Ascending aorta (tissue), 2 donors: ENCODE data around the gene COMMD8. TPM values are rescaled to one million over a fixed set of nuclear protein-coding genes. Genes with fewer than 3 reads are reported as not detected.

Source experiments
- DNase-seq, 2 donors: peaks; one replicate each; pipeline ENCODE4 v3.0.0-alpha.2; 2019; ENCODE audit warnings: low spot score in 2 of 2
- H3K27ac ChIP-seq, 2 donors: fragments of 200-600 bp; sonication (generic); one replicate each; pipeline ENCODE4 v1.5.1; 2016 to 2017; ENCODE audit warnings: mild to moderate bottlenecking in 1 of 2
- H3K27me3 ChIP-seq: fragments of 200-600 bp; sonication (generic); one replicate; pipeline ENCODE4 v1.5.1; 2017
- H3K36me3 ChIP-seq, 2 donors: fragments of 200-600 bp; sonication (generic); one replicate each; pipeline ENCODE4 v1.5.1; 2016
- H3K4me1 ChIP-seq, 2 donors: fragments of 200-600 bp; sonication (generic); one replicate each; pipeline ENCODE4 v1.5.1; 2016 to 2017; ENCODE audit warnings: mild to moderate bottlenecking in 1 of 2
- H3K4me3 ChIP-seq, 2 donors: fragments of 200-600 bp; sonication (generic); one replicate each; pipeline ENCODE4 v1.5.1; 2016 to 2017; ENCODE audit warnings: mild to moderate bottlenecking in 1 of 2
- H3K9me3 ChIP-seq, 2 donors: fragments of 200-600 bp; sonication (generic); one replicate each; pipeline ENCODE4 v1.5.1; 2016
- intact Hi-C: fragments of 100-400 bp; cut with DNase I; formaldehyde crosslinking; loops from one replicate; pipeline ENCODE4 v1.15.1; 2023
- total RNA-seq: library from RNA; depleted of rRNA; stranded (reverse); fragments of >200 nt; gene quantifications from one replicate; pipeline ENCODE4 v1.1.0, GENCODE V29; 2016
- TF ChIP-seq, protein P1 (sequence below), 3 experiments: fragments of 200-600 bp in 2 of 3; fragments of 450-650 bp in 1 of 3; sonication (generic) in 2 of 3; IDR thresholded peaks; one replicate each; pipeline ENCODE4 v1.5.1; 2016 to 2019; ENCODE audit warnings: antibody characterized with exemption in 3 of 3, mild to moderate bottlenecking in 1 of 3, moderate library complexity in 1 of 3

The COMMD8 gene
- total RNA-seq, 1 donor from 2014 or later = 1.7 TPM

GRCh38 chr4:47432749-47433148 is 30.8 kb downstream of the COMMD8 start:
- H3K9me3 ChIP-seq = no peaks in the 10 kb centered on the region
- intact Hi-C loops = no loop called here
- H3K4me1 ChIP-seq = no peaks in the 10 kb centered on the region
- TF ChIP-seq, protein P1, sequence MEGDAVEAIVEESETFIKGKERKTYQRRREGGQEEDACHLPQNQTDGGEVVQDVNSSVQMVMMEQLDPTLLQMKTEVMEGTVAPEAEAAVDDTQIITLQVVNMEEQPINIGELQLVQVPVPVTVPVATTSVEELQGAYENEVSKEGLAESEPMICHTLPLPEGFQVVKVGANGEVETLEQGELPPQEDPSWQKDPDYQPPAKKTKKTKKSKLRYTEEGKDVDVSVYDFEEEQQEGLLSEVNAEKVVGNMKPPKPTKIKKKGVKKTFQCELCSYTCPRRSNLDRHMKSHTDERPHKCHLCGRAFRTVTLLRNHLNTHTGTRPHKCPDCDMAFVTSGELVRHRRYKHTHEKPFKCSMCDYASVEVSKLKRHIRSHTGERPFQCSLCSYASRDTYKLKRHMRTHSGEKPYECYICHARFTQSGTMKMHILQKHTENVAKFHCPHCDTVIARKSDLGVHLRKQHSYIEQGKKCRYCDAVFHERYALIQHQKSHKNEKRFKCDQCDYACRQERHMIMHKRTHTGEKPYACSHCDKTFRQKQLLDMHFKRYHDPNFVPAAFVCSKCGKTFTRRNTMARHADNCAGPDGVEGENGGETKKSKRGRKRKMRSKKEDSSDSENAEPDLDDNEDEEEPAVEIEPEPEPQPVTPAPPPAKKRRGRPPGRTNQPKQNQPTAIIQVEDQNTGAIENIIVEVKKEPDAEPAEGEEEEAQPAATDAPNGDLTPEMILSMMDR (IDR thresholded peaks at IDR 0.05) = no peak
- no peaks in the 10 kb centered on the region for H3K36me3 ChIP-seq
- H3K4me3 ChIP-seq = no peak overlapping the region
- no peak overlapping the region for H3K27ac ChIP-seq
- DNase-seq = no peak
- H3K27me3 ChIP-seq = no peaks in the 10 kb centered on the region

GRCh38 chr4:47427935-47428334 is 35.6 kb downstream of the COMMD8 start:
- no peaks in the 10 kb centered on the region for H3K4me1 ChIP-seq
- H3K4me3 ChIP-seq = no peak overlapping the region
- TF ChIP-seq, protein P1 (IDR thresholded peaks at IDR 0.05) = no peak
- DNase-seq = no peak
- H3K36me3 ChIP-seq = no peaks in the 10 kb centered on the region
- intact Hi-C loops = no loop called here
- H3K27ac ChIP-seq = no peak overlapping the region
- no peaks in the 10 kb centered on the region for H3K9me3 ChIP-seq
- no peaks in the 10 kb centered on the region for H3K27me3 ChIP-seq

DNA sequence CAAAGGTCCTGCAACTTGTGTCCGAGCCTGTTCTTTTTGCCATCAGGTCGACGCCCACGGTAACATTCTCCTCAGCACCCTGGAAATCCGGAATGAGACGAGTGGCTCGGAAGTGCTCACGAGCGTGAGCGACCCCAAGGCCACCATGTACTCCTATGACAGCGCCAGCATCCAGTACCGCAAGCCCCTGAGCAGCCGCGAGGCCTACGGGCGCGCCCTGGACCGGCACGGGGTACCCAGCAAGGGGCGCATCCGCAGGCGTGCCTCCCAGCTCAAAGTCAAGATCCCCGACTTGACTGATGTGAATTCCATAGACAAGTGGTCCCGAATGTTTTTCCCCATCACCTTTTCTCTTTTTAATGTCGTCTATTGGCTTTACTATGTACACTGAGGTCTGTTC is 37.9 kb downstream of the COMMD8 start:
- intact Hi-C loops = no loop called here
- H3K27ac ChIP-seq = no peak overlapping the region
- H3K4me3 ChIP-seq = no peak overlapping the region
- no peak for DNase-seq
- no peaks in the 10 kb centered on the region for H3K9me3 ChIP-seq
- TF ChIP-seq, protein P1 (IDR thresholded peaks at IDR 0.05) = no peak
- H3K4me1 ChIP-seq = no peaks in the 10 kb centered on the region
- no peaks in the 10 kb centered on the region for H3K36me3 ChIP-seq
- no peaks in the 10 kb centered on the region for H3K27me3 ChIP-seq

- H3K36me3 ChIP-seq = no peaks in the 10 kb centered on the region
- TF ChIP-seq, protein P1 (IDR thresholded peaks at IDR 0.05) = no peak
- H3K4me3 ChIP-seq = no peak overlapping the region
- H3K9me3 ChIP-seq = no peaks in the 10 kb centered on the region
- H3K27me3 ChIP-seq = no peaks in the 10 kb centered on the region
- no peak overlapping the region for H3K27ac ChIP-seq
- intact Hi-C loops = no loop called here
- H3K4me1 ChIP-seq = no peaks in the 10 kb centered on the region
- no peak for DNase-seq
Measured at GRCh38 chr4:47419296-47419695, 44.2 kb downstream of the COMMD8 start.

- Histone ChIP-seq H3K4me1 (no peaks in the 10 kb centered on the region), H3K27ac (no peak overlapping the region), H3K36me3 (no peaks in the 10 kb centered on the region), H3K27me3 (no peaks in the 10 kb centered on the region), H3K9me3 (no peaks in the 10 kb centered on the region), H3K4me3 (no peak overlapping the region)
- intact Hi-C loops = no loop called here
- no peak for DNase-seq
- TF ChIP-seq, protein P1 (IDR thresholded peaks at IDR 0.05) = no peak
Measured at GRCh38 chr4:47418147-47418546, 45.4 kb downstream of the COMMD8 start.

DNA sequence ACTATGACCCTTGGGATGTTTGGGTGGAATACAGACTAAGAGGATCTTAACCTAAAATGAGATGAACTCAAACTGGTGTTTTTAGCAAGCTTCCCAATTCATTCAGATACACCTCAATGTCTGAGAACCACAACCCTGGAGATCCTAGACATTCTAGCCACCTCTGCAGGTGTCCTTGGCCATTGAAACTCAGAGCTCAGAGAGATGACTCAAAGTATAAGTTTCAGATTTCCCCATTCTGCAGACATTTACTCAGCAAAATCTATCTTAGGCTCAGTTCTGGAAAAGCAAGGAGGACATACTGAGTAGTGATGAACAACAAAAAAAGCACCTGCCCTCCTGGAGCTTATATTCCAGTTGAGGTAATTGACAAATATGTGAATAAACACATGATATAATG is 47.8 kb downstream of the COMMD8 start:
- Histone ChIP-seq H3K27me3 (no peaks in the 10 kb centered on the region), H3K36me3 (no peaks in the 10 kb centered on the region), H3K4me1 (no peaks in the 10 kb centered on the region), H3K4me3 (no peak overlapping the region), H3K27ac (no peak overlapping the region), H3K9me3 (no peaks in the 10 kb centered on the region)
- no peak for DNase-seq
- intact Hi-C loops = no loop called here
- TF ChIP-seq, protein P1 (IDR thresholded peaks at IDR 0.05) = no peak
